Left kidney (tissue), 2 donors: ENCODE measurements around the gene ZER1. TPM values are rescaled to one million over a fixed set of nuclear protein-coding genes. Genes with fewer than 3 reads are reported as not detected.
A peak's percentile ranks its signal among the peaks of the same experiment; 100 is the strongest.

ENCODE experiments used
- DNase-seq: peaks from one replicate; pipeline ENCODE4 v3.0.0-alpha.2; 2013
- polyA plus RNA-seq: library from polyadenylated mRNA; unstranded; fragments of 120-200 nt; gene quantifications from one replicate; pipeline ENCODE4 v1.2.1, GENCODE V29; 2013; ENCODE audit not compliant: insufficient read length

Gene ZER1
- polyA plus RNA-seq, 1 donor, result 31.3 TPM

DNA sequence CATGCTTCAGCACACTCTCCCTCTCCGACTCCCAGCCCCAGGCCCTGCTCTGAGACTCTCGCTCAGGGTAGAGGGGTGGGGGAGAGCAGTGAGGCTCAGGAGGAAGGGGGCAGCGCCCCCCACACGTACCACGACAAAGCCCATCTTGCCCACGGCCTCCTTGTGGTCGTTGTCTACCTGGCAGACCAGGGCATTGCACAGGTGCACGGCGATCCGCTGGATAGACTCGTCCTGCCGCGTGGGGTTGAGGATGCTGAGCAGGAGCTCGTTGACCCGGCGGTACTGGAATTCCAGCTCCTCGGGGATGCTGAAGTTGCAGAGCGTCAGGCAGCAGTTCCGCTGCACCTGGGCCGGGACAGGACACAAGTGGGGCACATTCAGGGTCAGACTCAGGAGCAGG lies 29.3 kb downstream of the ZER1 start:
- DNase-seq, result no peak

DNA sequence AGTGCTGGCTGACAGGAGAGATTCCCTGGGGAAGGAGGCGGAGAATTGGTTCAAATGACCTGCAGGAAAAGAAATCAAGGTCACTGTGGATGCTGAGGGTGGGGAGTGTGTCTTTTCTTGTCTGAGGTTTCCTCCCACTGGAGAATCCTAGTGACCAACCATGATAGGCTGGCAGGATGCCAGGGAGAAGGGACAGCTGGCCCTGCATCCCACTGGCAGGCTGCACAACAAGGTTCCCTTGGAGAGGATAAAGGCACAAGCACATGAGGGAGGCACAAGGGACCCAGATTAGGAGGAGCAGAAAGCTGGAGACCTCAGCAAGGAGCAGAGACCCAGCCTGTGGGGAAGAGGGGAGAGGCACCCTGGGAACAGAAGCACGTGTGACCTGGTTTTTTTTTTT lies 36.4 kb downstream of the ZER1 start:
- DNase-seq, result no peak

GRCh38 chr9:128733256-128733655 lies 38.5 kb downstream of the ZER1 start:
- peak; percentile 83 for DNase-seq

GRCh38 chr9:128732576-128732975 lies 39.2 kb downstream of the ZER1 start:
- DNase-seq, result no peak

GRCh38 chr9:128731691-128732090 lies 40.0 kb downstream of the ZER1 start:
- DNase-seq, result no peak

GRCh38 chr9:128731093-128731492 lies 40.6 kb downstream of the ZER1 start:
- no peak for DNase-seq

DNA sequence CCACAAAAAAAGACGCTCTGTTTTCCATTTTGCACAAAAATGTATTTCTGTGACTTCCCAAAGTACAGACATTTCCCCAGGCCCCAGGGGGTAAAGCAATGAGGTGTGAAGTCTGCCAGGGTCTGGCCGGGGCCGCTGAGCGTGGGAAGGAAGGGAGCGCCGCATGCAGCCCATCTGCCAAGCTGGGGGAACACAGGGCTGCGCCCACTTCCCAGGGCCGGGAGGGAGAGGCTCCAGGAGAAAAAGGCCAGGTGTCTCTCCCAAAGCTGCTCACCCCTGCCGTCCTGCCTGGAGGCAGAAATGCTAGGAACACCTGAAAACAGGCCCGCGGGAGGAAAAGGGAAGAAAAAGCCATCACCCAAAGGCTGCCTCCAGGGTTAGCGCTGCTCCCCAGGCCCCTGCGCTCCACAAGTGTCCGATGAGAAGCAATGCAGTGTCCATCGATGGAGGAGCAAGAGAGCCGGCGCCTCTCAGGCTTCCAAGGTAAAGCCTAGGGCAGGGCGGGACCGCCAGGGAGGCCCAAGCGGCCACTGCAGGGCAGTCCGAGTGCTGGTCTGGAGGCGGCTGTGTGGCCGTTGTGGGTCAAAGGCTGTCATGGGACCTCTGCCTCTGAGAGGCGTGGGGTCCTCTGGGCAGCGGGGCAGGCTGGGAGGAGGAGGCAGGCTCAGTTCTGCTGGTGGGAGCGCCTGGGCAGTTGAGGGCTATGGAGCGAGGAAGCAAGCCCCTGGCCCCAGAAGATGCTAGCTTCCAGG lies 41.8 kb downstream of the ZER1 start:
- no peak for DNase-seq

DNA sequence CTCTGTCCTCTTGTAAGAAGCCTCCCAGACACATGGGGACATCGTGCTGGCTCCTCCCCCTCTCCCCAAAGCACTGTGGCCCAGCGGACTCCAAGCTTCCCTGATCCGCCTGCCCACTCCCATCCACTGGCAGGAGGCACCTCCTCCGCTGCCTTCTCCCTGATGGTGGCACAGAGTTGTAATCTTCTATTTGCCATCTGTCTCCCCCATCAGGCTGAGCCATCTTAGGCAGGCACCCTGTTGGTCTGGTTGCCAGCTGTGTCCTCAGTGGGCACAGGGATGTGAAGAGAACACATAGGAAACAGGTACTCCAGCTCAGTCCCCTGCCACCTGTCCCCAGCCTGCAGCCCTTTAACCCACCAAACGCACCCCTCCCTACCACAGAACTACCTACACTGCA lies 42.4 kb downstream of the ZER1 start:
- DNase-seq, result no peak

- DNase-seq, result no peak
Measured at GRCh38 chr9:128728298-128728697, 43.4 kb downstream of the ZER1 start.

DNA sequence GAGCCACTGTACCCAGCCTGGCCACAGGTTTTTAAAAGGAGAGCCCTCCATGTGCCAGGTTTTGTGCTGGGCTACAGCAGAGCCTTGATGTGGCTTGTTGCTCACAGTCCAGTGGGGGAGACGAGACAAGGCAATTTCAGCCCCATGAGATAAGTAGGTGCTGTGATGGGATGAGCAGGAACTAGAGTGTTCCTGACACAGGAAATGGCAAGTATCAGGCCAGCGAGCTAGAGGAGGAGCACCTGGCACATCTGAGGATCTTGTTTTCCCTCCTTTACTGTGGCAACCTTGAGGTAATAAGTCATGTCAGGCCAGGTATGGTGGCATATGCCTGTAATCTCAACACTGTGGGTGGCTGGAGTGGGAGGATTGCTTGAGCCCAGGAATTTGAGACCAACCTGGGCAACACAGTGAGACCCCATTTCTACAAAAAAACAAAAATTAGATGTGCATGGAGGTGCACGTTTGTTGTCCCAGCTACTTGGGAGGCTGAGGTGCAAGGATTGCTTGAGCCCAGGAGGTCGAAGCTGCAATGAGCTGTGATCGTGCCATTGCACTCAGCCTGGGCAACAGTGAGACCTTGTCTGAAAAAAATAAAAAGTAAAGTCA lies 44.0 kb downstream of the ZER1 start:
- DNase-seq, result no peak

GRCh38 chr9:128724744-128725211 lies 46.9 kb downstream of the ZER1 start:
- DNase-seq, result no peak

GRCh38 chr9:128723866-128724743 lies 47.6 kb downstream of the ZER1 start, which contains the start of gene ZDHHC12:
TSS of gene ZDHHC12 (minus strand) at chr9:128724127. CDS start at chr9:128724093, 34 bp downstream.
- peak; percentile 92 for DNase-seq

GRCh38 chr9:128723352-128723865 lies 48.3 kb downstream of the ZER1 start:
- DNase-seq, result no peak

DNA sequence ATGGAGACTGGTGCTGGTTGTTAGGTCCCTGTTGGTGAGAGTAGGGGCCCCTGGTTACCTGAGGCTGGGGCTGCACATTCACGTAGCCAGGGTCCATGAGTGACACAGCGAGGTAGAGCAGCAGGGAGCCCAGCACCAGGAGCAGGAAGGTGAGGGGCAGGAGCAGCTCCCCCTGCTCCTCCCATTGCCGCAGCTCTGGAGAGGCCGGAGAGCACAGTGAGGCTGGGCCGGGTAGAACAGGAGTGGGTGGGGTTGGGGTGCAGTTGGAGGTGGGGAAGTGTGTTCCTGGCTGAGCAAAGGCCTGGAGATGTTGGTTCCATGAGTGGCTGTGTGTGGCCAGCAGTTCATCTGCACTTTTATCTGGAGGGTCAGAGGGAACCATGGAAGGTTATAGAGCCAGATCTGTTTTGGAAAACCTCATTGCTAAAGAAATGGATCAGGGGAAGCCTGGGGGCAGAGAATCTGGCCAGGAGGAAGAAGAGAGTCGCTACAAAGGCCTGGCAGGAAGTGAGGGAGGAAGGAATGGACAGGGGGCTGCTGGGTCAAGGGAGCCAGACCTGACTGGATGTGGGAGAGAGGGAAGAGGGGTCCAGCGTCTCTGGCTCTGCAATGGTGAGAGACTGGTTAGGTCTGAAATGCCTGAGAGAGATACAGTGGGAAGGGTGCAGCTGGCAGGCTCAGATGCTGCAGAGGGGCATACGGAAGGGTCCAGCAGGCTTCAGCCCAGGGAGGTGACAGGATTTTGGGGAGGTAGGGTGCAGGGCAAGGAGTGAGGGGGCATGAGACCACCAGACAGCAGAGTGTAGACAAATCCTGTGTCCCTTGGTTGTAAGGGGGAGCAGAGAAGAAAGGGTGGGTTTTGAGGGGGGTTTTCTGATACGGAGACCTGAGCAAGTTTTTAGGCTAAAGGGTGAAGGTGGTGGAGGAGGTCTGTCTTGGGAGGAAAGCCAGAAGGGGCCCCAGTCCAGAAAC lies 49.1 kb downstream of the ZER1 start:
- no peak for DNase-seq

DNA sequence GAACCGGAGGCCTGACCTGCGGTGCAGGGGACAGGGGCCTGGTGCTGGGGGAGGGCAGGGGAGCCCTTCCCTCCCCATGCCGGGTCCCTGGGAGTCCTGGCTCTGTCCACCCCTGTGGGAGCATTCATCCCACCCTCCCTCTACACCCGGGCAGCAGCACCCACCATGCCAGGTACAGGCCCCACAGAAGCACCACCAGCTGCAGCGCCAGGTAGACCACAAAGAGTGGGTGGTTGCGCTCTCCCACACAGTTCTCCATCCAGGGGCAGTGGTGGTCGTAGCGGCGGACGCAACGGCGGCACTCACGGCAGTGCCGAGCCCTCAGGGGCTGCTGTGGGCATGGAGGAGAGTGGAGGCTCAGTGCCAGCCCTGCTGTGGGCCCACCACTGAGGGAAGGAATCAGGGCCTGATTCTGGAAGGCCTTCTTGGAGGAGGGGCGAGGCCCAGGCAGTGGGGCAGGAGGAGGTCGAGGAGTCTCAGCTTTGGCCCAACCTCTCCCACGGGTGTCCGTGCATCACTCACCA lies 50.2 kb downstream of the ZER1 start:
- no peak for DNase-seq

GRCh38 chr9:128720841-128721486 lies 50.8 kb downstream of the ZER1 start:
- no peak for DNase-seq

DNA sequence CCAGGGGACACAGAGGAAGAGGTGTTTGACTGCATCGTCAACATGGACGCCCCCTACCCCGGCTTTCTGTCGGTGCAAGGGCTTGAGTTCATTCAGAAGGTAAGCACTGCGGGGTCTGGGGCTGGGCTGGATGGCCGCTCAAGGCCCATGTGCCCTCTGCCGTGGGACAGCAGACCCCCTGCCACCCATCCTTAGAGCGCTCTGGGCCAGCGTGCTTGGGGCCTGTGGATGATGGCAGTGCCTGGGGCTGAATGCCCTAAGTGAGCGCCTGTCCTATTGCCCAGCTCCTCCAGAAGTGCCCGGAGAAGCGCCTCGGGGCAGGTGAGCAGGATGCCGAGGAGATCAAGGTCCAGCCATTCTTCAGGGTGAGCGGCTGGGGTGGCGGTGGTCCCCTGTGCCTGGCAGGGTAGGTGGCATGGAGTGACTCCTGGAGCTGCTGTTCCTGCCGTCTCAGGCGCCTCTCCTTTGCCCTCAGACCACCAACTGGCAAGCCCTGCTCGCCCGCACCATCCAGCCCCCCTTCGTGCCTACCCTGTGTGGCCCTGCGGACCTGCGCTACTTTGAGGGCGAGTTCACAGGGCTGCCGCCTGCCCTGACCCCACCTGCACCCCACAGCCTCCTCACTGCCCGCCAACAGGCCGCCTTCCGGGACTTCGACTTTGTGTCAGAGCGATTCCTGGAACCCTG lies 51.7 kb downstream of the ZER1 start:
- no peak for DNase-seq

- no peak for DNase-seq
Measured at GRCh38 chr9:128718475-128718874, 53.3 kb downstream of the ZER1 start.

GRCh38 chr9:128718047-128718446 lies 53.7 kb downstream of the ZER1 start:
- DNase-seq, result no peak
